Loucy (cell line): ENCODE data around the gene JTB.

Source experiments
- EZH2phosphoT487 ChIP-seq: fragments of 200-600 bp; IDR thresholded peaks from 2 replicates; pipeline ENCODE4 v1.6.1; 2018; ENCODE audit warnings: antibody characterized with exemption, mild to moderate bottlenecking, moderate library complexity, borderline replicate concordance
- TF ChIP-seq, protein P1 (sequence below): fragments of 200-600 bp; sonication (generic); conservative IDR thresholded peaks from 2 replicates; pipeline ENCODE4 v1.5.1; 2014; ENCODE audit warnings: mild to moderate bottlenecking, antibody characterized with exemption, low read length

DNA sequence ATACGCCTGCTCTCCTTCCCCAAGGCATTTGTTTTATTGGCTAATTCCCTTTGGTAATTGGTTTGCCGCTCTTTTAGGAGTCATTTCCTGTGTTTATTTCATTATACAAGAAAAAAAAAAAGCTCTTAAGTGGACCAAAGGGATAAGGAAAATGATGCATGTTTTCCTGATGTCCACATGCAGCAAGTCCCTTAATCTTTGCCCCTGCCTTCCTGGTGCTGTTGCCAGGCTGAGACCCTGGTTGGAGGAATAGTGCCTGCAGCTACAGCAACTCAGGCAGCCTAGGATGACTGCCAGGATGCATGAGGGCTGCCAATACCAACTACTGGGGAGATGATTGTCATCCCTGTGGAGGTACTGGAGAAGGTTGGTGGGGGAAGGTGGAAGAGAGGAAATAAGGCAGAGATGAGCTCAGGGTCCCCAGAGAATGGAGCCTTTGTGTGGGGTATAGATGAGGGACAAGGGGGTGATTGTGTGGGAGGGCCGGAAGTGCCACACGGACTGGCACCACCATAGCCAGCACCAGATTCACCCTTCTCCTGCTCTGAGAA is 48.6 kb downstream of the JTB start:
- TF ChIP-seq, protein P1, sequence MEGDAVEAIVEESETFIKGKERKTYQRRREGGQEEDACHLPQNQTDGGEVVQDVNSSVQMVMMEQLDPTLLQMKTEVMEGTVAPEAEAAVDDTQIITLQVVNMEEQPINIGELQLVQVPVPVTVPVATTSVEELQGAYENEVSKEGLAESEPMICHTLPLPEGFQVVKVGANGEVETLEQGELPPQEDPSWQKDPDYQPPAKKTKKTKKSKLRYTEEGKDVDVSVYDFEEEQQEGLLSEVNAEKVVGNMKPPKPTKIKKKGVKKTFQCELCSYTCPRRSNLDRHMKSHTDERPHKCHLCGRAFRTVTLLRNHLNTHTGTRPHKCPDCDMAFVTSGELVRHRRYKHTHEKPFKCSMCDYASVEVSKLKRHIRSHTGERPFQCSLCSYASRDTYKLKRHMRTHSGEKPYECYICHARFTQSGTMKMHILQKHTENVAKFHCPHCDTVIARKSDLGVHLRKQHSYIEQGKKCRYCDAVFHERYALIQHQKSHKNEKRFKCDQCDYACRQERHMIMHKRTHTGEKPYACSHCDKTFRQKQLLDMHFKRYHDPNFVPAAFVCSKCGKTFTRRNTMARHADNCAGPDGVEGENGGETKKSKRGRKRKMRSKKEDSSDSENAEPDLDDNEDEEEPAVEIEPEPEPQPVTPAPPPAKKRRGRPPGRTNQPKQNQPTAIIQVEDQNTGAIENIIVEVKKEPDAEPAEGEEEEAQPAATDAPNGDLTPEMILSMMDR: no peak
- TF ChIP-seq EZH2phosphoT487: no peak
